Thymus (tissue), 11 donors: Measurements from ENCODE around the gene DRD1. TPM values are rescaled to one million over a fixed set of nuclear protein-coding genes. Genes with fewer than 3 reads are reported as not detected.
"Not testable (repeated sequence)": the region's sequence is repeated elsewhere in the genome, so short reads cannot be mapped to it uniquely, and the experiment has no call there.

ENCODE experiments used
- DNase-seq, 9 donors: peaks; one replicate each; pipeline ENCODE4 v3.0.0-alpha.2; 2013; ENCODE audit warnings: low spot score in 9 of 9, low read depth in 6 of 9, missing footprints in 1 of 9
- H3K27ac ChIP-seq, 2 donors: one replicate each; pipeline ENCODE4 v1.5.1; 2013; ENCODE audit warnings: control low read depth in 1 of 2, low read depth in 1 of 2, low read length in 1 of 2, mild to moderate bottlenecking in 1 of 2, moderate library complexity in 1 of 2
- H3K27me3 ChIP-seq, 2 donors: one replicate each; pipeline ENCODE4 v1.5.1; 2013; ENCODE audit warnings: low read length in 1 of 2; ENCODE audit not compliant: control insufficient read depth in 2 of 2, insufficient read depth in 1 of 2
- H3K36me3 ChIP-seq, 2 donors: one replicate each; pipeline ENCODE4 v1.5.1; 2013; ENCODE audit warnings: low read length in 1 of 2, mild to moderate bottlenecking in 1 of 2, moderate library complexity in 1 of 2; ENCODE audit not compliant: control insufficient read depth in 2 of 2, insufficient read depth in 2 of 2
- H3K4me1 ChIP-seq, 2 donors: one replicate each; pipeline ENCODE4 v1.5.1; 2013; ENCODE audit warnings: low read length in 2 of 2; ENCODE audit not compliant: control insufficient read depth in 2 of 2, insufficient read depth in 2 of 2
- H3K4me3 ChIP-seq, 2 donors: one replicate each; pipeline ENCODE4 v1.5.1; 2013; ENCODE audit warnings: low read length in 2 of 2, control low read depth in 1 of 2, mild to moderate bottlenecking in 1 of 2
- H3K9me3 ChIP-seq, 2 donors: one replicate each; pipeline ENCODE4 v1.5.1; 2013; ENCODE audit warnings: low read length in 1 of 2, mild to moderate bottlenecking in 1 of 2; ENCODE audit not compliant: control insufficient read depth in 2 of 2, insufficient read depth in 1 of 2
- WGBS: extraction: QIAGEN DNeasy Blood & Tissue Kit; methylation state at CpG from one replicate; pipeline ENCODE4 v1.1.7; 2013; 5-methylcytosine and 5-hydroxymethylcytosine counted together
- polyA plus RNA-seq: library from polyadenylated mRNA; stranded (reverse); fragments of 200-250 nt; gene quantifications from one replicate; pipeline ENCODE4 v1.2.3, GENCODE V29; 2013
- total RNA-seq: library from RNA; stranded (reverse); fragments of 120-200 nt; gene quantifications from one replicate; pipeline ENCODE4 v1.2.4, GENCODE V29; 2013
- donor health status: healthy.

The DRD1 gene
- total and polyA plus RNA-seq, 2 donors, result 0.41 to 0.80 TPM

- no peak overlapping the region for H3K27ac ChIP-seq
- no peaks in the 10 kb centered on the region for H3K36me3 ChIP-seq
- H3K4me1 ChIP-seq, result no peaks in the 10 kb centered on the region
- no peaks in the 10 kb centered on the region for H3K9me3 ChIP-seq
- no peak for DNase-seq
- H3K27me3 ChIP-seq, result no peaks in the 10 kb centered on the region
- no peak overlapping the region for H3K4me3 ChIP-seq
- 80% methylated on average over 2 of the region's 2 CpGs for WGBS
Observed at GRCh38 chr5:175422058-175422457, 21.9 kb downstream of the DRD1 start.

DNA sequence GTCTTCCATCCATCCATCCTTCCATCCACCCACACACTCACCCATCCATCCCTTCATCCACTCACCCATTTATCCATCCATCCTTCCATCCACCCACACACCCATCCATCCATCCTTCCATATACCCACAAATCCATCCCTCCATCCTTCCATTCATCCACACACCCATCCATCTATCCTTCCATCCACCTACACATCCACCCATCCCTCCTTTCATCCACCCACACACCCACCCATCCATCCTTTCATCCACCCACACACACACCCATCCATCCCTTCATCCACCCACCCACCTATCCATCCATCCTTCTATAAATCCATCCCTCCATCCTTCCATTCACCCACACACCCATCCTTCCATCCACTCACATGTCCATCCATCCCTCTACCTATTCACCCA, 23.6 kb downstream of the DRD1 start:
- H3K27ac ChIP-seq, result no peak overlapping the region
- no peak for DNase-seq
- no peaks in the 10 kb centered on the region for H3K36me3 ChIP-seq
- H3K9me3 ChIP-seq, result no peaks in the 10 kb centered on the region
- H3K4me3 ChIP-seq, result no peak overlapping the region
- no peaks in the 10 kb centered on the region for H3K4me1 ChIP-seq
- H3K27me3 ChIP-seq, result no peaks in the 10 kb centered on the region

DNA sequence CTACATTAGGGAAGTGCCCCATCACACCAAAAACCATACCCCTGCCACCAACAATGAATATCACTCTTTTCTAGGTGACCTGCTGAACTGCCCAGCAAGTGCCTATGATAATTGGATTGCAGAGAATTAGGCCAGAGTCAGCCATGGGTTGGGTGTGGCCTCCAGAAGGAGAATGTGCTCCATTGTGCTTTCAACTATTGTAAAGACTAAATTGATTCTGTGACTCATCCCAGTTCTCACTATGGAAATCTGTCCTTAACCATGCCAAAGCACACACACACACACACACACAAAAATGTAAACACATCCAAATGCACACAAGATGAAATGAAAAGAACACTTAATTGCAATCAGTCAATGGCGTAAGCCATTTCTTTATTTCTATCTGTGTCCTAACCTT, 25.7 kb downstream of the DRD1 start:
- Histone ChIP-seq H3K4me3 (no peak overlapping the region), H3K4me1 (no peaks in the 10 kb centered on the region), H3K36me3 (no peaks in the 10 kb centered on the region), H3K27ac (no peak overlapping the region), H3K9me3 (no peaks in the 10 kb centered on the region), H3K27me3 (no peaks in the 10 kb centered on the region)
- WGBS, result 96% methylated on average over 1 of the region's 1 CpG
- no peak for DNase-seq

GRCh38 chr5:175417384-175417783, 26.6 kb downstream of the DRD1 start:
- Histone ChIP-seq H3K4me3 (no peak overlapping the region), H3K27me3 (no peaks in the 10 kb centered on the region), H3K9me3 (no peaks in the 10 kb centered on the region), H3K4me1 (no peaks in the 10 kb centered on the region), H3K27ac (no peak overlapping the region), H3K36me3 (no peaks in the 10 kb centered on the region)
- DNase-seq, result no peak
- 96% methylated on average over 2 of the region's 2 CpGs for WGBS

- H3K27me3 ChIP-seq, result no peaks in the 10 kb centered on the region
- no peak for DNase-seq
- no peak overlapping the region for H3K27ac ChIP-seq
- over 99% methylated on average over 2 of the region's 2 CpGs for WGBS
- no peaks in the 10 kb centered on the region for H3K4me1 ChIP-seq
- H3K9me3 ChIP-seq, result no peaks in the 10 kb centered on the region
- H3K4me3 ChIP-seq, result no peak overlapping the region
- no peaks in the 10 kb centered on the region for H3K36me3 ChIP-seq
Observed at GRCh38 chr5:175415303-175415702, 28.7 kb downstream of the DRD1 start.

DNA sequence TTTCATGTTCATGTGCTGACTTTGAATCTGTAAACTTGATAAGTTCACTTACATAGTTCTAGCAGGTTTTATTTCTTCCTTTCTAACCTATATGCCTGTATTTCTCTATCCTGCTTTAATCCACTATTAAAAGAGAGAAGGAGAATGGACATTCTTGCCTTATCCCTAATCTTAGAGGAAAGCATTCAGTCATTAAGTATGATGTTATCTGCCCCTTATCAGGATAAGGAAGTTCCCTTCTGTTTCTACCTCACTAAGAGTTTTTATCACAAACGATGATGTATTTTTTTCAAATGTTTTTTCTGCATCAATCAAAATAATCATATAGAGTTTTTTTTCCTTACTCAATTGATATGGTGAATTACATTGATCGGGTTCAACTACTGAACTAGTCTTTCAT, 33.1 kb downstream of the DRD1 start:
- 55% methylated on average over 2 of the region's 2 CpGs for WGBS
- no peak for DNase-seq

GRCh38 chr5:175406300-175406699, 37.7 kb downstream of the DRD1 start:
- Histone ChIP-seq H3K27me3 (no peaks in the 10 kb centered on the region), H3K4me3 (no peak overlapping the region), H3K27ac (no peak overlapping the region), H3K36me3 (no peaks in the 10 kb centered on the region), H3K4me1 (no peaks in the 10 kb centered on the region), H3K9me3 (no peaks in the 10 kb centered on the region)
- no peak for DNase-seq
- 94% methylated on average over 3 of the region's 3 CpGs for WGBS

More for the DNA sequence above, 33.1 kb downstream of the DRD1 start:
- Histone ChIP-seq H3K27ac (no peak overlapping the region), H3K27me3 (no peaks in the 10 kb centered on the region), H3K4me1 (no peaks in the 10 kb centered on the region), H3K36me3 (no peaks in the 10 kb centered on the region), H3K9me3 (no peaks in the 10 kb centered on the region), H3K4me3 (no peak overlapping the region)

DNA sequence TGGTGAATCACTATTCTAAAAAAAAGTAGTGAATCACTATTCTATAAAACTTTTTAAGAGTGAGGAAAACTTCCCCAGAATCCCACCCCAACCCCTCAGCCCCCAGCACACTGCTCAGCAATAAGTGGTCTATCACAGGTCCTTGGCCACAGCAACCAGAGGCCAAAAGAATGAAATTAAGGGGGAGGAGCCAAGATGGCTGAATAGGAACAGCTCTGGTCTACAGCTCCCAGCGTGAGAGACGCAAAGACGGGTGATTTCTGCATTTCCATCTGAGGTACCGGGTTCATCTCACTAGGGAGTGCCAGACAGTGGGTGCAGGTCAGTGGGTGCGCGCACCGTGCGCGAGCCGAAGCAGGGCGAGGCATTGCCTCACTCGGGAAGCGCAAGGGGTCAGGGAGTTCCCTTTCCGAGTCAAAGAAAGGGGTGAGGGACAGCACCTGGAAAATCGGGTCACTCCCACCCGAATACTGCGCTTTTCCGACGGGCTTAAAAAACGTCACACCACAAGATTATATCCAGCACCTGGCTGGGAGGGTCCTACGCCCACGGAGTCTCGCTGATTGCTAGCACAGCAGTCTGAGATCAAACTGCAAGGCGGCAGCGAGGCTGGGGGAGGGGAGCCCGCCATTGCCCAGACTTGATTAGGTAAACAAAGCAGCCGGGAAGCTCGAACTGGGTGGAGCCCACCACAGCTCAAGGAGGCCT, 46.2 kb downstream of the DRD1 start:
- H3K4me3 ChIP-seq, H3K36me3 ChIP-seq, DNase-seq, H3K4me1 ChIP-seq, H3K27ac ChIP-seq, H3K9me3 ChIP-seq, H3K27me3 ChIP-seq: not testable (repeated sequence)
- WGBS, result 64% methylated on average over 23 of the region's 28 CpGs

DNA sequence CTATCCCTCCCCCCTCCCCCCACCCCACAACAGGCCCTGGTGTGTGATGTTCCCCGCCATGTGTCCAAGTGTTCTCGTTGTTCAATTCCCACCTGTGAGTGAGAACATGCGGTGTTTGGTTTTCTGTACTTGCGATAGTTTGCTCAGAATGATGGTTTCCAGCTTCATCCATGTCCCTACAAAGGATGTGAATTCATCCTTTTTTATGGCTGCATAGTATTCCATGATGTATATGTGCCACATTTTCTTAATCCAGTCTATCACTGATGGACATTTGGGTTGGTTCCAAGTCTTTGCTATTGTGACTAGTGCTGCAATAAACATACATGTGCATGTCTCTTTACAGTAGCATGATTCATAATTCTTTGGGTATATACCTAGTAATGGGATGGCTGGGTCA, 48.6 kb downstream of the DRD1 start:
- not testable (repeated sequence) for H3K4me3 ChIP-seq, DNase-seq, H3K9me3 ChIP-seq, H3K27ac ChIP-seq, H3K36me3 ChIP-seq, H3K27me3 ChIP-seq, H3K4me1 ChIP-seq
- 96% methylated on average over 4 of the region's 4 CpGs for WGBS

- whole genome bisulfite sequencing, result 77% methylated on average over 5 of the region's 5 CpGs
- H3K4me1 ChIP-seq, result no peaks in the 10 kb centered on the region
- no peak for DNase-seq
Observed at GRCh38 chr5:175394601-175395000, 49.4 kb downstream of the DRD1 start.

More at GRCh38 chr5:175394601-175395000, 49.4 kb downstream of the DRD1 start:
- Histone ChIP-seq H3K27ac (no peak overlapping the region), H3K27me3 (no peaks in the 10 kb centered on the region), H3K9me3 (no peaks in the 10 kb centered on the region), H3K4me3 (no peak overlapping the region), H3K36me3 (no peaks in the 10 kb centered on the region)
